HG03442 (cell line): ENCODE results near the gene NLGN1.
"Not testable (repeated sequence)": the region's sequence is repeated elsewhere in the genome, so short reads cannot be mapped to it uniquely, and the experiment has no call there.

Experiments used
- ATAC-seq: cut with Tn5 transposase; IDR thresholded peaks from one replicate; pipeline ENCODE4 v1.9.1; 2021; ENCODE audit warnings: mild to moderate bottlenecking, moderate library complexity; ENCODE audit not compliant: unreplicated experiment

Gene NLGN1

DNA sequence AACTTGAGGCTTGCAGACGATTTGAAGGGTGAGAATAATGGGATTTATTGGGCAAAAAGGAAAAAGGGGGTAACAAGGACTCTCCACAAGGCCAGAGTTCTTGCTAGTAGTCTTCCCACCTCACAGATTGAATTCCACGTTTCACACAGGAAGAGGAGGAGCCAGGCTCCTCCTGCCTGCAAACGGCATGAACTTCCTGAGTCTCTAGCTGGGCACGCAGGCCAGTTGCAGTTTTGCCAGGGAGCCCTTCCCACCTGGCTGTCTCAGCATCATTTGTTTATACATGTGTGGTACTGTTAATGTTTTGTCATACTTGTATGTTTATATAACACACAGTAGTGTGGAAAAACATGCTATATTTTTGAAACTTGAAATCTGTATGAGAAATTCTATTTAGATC is 155.0 kb downstream of the NLGN1 start:
- ATAC-seq, result no peak

DNA sequence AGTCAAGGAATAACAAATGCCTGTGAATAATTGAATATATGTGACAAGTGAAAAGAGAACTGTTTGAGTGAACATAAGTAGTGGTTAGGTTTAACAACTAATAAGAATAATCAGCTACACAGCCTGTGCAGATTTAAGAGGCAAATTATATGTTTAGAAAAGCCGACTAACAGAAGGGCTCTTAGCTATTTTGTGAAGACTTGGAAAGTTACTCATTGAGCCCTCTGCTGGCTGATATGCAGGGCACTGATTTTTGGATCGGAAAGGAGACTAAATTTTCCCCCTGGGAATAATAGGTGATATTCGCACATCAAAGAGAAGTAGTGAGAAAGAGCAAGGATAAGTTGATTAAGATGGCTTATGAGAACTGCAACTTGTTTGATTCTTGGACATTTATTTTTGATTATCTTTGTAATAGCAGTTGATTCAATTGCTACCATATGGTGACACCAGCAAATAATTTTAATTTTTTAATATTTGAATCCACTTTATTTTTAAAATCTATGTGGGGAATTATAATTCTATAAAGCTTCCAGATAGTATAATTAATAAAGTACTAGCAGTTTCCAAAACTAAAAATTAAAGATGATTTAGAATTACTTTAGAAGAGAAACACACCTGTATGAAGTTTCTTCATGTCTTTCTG is 156.2 kb downstream of the NLGN1 start:
- ATAC-seq, result peak; percentile 45

DNA sequence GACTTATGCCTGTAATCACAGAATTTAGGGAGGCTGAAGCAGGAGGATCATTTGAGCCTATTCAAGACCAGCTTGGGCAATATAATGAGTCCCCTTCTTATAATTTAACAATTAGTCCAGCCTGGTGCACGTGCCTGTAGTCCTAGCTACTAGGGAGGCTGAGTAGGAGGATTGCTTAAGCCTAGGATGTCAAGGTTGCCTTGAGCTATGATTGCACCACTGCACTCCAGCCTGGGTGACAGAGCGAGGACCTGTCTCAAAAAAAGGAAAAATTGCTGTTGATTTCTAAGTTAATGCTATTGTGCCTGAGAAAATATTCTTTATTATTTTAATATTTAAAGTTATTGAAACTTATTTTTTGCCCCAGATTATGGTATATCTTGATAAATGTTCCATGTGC is 159.0 kb downstream of the NLGN1 start:
- ATAC-seq, result no peak

DNA sequence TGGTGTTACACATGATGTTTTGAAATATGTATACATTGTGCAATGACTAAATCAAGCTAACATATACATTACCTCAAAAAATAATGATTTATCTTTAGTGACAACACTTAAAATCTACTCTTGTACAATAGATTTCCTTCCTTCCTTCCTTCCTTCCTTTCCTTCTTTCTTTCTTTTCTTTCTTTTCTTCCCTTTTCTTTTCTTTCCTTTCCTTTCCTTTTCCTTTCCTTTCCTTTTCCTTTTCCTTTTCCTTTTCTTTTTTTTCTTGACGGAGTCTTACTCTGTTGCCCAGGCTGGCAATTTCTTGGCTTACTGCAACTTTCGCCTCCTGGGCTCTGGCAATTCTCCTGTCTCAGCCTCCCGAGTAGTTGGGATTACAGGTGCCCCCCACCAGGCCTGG is 170.5 kb downstream of the NLGN1 start:
- ATAC-seq, result no peak

DNA sequence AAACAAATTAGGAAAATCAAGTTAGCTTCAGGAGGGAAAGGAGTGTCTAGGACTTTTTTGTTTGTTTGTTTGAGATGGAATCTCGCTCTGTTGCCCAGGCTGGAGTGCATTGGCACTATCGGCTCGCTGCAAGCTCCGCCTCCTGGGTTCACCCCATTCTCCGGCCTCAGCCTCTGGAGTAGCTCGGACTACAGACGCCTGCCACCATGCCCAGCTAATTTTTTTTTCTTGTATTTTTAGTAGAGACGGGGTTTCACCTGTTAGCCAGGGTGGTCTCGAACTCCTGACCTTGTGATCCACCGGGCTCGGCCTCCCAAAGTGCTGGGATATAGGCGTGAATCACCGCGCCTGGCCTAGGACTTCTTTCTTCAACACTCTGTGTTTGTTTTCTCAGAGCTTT is 171.1 kb downstream of the NLGN1 start:
- ATAC-seq, result no peak

DNA sequence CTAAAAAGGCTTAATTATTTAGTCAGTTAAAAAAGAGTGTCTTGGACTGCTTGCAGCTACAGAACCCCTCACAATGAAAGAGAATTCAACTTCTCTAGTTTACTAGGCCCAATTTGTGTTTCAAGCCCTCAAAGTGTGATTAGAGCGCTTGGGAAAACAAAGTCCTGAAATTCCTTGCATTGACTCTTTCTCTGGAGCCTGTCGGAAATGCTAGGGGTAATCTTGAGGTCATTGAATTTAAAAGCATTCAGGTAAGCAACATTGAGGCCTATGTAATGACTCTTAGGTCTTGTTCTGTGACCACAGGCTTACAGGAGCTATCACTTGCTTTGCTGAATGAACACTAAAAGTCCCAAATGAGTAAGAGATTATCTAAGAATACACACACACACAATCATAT is 186.0 kb downstream of the NLGN1 start:
- no peak for ATAC-seq

DNA sequence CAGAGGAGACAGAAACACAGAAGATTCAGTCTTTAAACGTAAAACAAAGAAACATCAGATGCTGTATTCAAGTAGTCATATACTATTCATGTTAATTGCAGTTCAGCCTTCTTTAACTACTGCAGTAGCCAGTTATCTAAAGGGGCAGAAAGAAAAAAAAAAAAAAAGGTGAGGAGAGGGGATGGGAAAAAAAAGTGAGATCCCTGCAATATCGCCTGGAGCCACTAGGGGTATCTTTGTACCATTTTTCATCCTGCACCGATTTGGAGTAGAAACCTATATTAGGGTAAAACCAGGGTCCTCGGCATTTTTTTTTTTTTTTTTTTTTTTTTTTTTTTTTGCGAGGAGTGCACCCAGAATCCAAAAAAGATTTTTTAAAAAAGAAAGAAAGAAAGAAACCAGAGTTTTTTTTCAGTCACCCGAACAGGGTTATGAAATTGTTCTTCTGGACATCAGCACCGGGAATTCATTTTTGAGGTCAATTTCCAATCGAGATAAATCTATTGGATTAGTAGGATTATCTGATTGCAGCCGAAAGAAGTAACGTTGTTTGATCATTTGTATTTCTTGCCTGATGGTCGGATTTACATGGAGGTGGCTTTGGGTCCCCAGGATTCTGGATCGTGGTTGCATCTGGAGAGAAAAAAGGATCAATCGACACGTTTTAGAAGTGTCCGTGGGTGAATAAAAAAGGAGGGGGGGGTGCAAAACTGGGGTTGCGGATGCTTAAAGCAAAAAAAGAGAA is 186.7 kb downstream of the NLGN1 start:
- no peak for ATAC-seq

DNA sequence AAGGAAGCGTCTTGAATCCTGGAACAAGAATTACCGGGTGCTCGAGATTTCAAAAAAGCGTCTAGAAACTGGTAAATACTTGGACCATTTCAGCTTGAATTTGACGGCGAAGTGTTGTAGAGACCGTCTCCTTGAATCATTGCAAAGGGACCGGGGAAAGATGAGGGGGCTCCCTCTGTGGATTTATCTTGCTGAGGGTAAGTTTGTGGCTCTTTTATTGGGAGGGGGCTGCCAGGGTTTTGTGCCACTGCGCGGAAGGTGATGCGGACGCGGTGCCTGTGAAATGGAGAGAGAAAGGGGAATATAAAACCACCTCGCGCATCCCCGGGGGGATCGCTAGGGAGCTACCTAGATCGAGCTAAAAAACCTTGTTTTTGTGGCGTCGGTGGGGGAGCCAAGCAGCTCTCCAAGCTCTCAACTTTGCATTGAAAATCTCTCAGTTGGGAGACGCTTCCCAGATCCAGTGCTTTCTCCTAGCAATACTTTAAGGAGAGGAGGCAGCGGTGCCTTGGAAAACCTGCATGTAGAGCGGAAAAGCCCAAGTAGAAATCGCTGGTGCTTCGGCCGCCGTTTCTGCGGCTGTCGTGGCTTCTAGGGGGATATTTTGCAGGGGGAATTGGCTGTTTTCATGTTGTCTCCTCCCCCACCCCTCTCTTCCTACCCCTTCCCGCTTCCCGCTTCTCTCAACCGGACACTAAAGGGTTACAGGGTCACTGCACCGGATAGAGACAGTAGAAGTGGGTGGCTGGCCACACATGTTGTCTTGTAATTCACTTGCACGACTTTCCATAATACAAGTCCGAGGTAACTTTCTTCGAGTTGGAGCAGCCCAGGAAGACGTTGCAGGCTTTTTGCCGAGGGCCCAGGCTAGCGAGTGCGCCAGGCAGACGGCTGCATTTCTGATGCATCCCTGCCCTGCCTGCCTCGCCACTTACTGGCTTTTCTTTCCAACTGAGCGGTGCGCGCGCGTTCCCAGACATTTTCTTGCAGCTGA is 187.6 kb downstream of the NLGN1 start:
- no peak for ATAC-seq

DNA sequence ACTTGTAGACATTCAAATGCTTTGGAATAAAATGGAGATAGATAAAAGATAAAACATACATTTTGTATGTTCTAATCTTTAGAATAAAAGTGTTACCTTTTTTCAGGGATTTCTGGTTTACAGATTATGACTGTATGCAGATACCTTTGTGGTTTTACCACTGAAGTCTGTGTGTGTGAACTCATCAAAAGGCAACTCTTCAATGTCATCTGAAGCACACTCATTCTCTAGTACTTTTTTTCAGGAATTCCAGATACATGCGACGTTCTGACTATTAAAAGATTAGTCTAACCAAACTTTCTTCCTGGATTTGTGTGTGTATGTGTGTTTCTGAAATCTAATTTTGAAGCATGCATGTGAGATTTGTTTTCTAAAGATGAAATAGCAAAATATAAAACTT is 188.6 kb downstream of the NLGN1 start:
- no peak for ATAC-seq

DNA sequence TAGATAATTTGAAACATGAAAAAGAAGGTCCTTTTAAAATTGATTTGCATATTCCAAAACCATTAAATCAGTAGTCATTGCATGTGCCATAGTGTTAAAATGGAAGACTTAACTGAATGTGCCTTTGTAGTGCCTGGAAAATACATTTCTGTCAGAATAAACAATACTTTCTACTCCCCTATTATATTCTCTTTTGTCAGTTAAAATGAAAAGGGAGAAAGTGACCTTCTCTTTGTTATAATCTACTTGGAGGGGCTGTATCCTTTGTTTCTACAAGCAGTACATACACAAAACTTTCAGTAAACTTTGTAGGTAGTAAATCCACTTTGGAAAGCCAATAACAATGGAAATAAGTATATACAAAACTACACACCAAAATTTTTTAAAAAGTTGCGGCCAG is 189.5 kb downstream of the NLGN1 start:
- no peak for ATAC-seq

DNA sequence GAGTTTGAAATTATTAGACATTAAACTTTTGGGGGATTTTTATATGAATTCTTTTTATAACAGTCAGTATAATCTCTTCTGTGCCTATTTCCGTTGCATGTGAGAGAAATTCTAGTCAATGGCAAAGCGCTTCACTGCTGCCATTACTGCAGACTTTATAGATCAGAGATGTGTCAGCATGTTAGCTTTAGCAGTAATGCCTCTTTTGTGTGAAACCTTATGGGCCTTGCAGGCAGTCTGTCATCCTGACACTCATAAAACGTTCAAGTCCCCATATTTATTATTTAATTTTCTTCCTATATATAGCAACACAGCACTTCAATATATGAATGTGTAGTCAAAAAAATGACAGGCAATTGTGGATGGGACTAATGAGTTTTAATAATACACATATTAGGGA is 191.0 kb downstream of the NLGN1 start:
- no peak for ATAC-seq

DNA sequence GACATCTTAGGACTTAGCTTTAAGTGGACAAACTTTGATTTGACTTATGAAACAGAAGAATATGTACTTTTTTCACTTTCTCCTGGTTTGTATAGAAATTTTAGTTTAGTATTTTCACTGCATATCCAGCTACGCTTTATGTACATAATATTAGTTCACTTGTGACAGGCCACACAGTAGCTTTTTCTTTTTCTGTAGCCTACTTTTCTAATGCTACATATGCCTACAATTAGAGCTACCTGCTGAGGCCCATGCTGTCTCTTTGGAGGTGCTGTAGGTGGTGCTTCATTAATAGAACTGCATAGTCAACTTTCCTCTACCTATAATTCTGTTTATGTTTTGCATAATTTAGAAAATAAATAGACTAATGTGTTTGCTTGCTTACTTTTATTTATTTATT is 191.6 kb downstream of the NLGN1 start:
- ATAC-seq, result no peak

DNA sequence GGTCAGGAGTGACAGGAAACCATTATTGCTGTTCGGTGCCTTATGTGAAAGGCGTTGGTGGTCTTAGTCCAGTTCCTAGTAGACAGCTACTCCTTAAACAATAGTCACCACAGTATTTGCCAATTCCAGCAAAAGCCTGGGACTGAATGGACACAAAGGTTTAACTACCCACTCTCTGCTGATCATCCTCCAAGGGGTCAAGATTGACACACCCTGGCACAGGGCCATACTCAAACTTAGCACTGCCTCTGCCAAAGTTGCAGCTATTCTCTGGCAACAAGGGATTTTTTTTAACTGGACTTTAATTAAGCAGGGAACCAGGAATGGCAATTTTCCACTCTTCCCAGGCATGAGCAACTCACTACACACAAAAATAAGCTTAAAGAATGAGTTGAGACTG is 193.9 kb downstream of the NLGN1 start:
- ATAC-seq, result no peak

DNA sequence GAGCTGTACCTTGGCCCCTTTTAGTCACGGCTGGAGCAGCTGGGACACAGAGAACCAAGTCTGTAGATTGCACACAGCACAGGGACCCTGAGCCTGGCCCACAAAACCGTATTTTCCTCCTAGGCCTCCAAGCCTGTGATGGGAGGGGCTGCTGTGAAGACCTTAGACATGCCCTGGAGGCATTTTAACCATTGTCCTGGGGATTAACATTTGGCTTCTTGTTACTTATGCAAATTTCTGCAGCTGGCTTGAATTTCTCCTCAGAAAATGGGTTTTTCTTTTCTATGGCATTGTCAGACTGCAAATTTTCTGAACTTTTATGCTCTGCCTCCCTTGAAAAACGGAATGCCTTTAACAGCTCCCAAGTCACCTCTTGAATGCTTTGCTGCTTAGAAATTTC is 197.3 kb downstream of the NLGN1 start:
- ATAC-seq, result not testable (repeated sequence)

DNA sequence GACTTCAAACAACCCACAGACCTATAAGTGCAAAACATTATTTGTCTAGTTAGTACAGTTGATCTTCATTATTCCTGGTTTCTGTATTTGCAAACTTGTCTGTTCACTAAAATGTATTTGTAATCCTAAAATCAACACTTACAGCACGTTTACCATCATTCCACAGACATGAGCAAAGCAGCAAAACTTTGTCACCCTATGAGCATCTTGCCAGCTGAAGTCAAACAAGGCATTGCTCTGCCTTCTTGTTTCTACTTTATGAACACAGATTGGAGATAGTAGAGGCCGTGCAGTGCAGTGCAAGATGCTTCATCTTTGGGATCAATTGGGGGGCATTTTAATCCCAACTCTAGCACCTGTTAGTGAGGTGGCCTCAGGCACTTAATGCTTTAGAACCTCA is 202.1 kb downstream of the NLGN1 start:
- ATAC-seq, result no peak

DNA sequence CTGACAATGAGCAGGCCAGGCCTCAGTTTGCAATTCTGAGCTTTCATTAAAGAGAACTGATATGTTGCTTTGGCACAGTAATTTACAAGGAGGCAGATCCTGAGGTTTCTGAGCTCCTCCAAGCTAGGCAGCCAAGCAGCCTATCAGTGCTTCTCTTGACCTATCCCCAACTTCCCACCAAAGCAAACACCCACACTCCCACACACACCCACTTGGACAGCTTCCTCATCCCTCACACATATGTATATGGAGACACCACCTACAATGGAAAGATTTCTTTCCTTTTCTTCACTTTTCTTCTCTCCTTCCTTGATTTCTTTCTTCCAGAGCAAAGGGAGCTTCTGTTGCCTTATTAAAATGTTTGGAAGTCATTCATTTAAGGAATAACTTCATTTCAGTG is 217.0 kb downstream of the NLGN1 start:
- no peak for ATAC-seq

DNA sequence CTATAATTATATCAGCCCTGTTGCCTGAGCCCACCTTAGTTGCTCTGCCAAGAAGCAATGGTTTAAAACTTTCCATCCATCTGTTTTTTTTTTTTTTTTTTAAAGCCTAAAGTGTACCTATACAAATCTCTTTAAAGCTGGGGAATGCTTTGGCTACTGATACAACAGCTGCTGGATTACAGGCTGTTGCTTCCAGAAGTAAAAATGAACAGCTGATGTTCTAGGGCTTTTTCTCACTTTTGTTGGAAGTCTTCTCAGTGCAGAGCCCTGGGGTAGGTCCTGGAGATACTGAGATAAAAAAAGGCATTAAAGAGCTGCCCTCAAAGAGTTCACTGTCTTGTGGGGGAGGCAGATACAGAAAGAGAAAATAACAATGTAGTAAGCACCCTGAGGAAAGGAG is 218.1 kb downstream of the NLGN1 start:
- ATAC-seq, result no peak

DNA sequence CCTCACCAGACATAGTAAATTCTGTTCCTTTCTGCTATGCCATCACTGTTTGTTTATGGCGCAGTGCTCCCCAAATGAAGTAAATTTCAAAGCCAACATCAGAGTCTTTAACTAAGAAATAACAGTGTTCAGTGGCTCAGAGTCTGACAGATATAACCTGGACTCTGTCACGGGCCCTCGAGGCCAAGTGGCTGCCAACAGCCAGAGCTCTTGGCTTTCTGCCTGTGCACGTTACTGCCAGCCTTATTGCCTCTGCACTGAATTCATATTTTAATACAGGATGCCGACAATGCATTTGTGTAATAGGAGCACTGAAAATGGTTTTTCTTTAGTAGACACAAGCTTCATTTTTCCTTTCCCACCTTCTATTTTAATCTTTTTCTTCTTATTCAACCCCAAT is 219.9 kb downstream of the NLGN1 start:
- ATAC-seq, result no peak

DNA sequence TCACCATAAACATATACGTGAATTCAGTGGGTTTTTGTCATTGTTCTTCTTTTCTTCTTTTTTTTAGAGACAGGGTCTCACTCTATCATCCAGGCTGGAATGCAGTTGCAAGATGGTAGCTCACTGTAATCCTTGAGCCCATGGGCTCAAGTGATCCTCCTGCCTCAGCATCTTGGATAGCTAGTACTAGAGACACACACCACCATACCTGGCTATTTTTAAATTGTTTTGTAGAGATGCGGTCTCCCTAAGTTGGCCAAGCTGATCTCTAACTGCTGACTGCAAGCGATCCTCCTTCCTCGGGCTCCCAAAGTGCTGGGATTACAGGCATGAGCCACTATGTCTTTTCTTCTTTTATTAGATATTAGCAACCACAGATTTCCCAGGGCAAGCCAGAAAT is 220.6 kb downstream of the NLGN1 start:
- ATAC-seq, result no peak

DNA sequence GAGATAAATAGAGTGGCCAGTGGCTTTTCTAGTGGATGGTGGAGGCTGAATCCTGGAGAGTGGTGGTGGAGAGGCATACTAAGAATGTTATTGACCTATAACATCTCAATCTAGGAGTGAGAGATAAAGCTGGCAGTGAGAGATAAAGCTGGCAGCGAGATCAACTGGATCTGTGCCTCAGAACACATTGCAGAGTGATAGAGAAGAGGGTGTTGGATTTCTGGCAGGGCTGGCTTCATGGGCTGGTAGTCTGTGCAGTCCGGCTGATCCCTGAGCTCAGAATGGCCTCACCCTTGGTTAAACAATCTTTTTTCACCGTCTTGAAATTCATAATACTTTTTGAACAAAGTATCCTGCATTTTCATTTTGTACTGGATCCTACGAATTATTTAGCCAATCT is 221.2 kb downstream of the NLGN1 start:
- ATAC-seq, result no peak

DNA sequence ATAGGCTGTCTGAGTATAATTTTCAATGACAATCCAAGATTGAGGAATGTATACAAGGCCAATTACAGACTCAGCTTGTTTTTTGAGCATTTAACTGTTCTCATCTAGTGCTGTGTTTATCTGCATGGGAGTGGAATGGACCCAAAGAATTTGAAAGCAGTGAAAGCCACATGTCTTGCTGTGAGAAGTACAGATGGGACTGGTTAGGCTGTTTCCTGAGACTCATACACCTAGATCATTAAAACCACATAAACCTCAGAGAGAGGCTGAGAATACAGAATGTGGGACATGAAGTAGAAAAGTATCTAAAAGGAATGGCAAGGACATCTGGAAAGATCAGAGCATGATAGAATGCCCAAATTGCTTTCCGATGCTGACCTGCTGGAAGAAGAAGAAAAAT is 224.6 kb downstream of the NLGN1 start:
- ATAC-seq, result no peak

DNA sequence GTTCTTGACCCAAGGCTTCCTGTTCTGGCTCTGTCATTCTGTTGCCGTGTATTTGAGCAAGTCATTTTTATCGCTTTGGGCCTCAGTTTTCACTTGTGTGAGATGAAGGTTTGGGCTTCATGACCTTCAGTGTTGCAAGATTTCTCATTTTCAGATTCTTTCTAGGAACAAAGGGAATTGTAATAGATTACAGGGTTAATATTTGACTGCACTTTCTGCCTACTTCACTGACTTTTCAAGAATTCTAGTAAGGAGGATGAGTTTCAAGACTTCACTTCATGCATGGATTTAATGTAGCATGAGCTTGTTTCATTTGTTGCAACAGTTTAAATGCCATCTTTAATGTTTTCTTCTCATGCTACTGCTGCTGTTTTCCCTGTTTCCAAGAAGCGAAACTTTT is 226.5 kb downstream of the NLGN1 start:
- no peak for ATAC-seq
